GM19239 (cell line): Measurements from ENCODE around the gene LIFR.
"Not testable (repeated sequence)": the region's sequence is repeated elsewhere in the genome, so short reads cannot be mapped to it uniquely, and the experiment has no call there.

Source experiments
- DNase-seq: peaks from one replicate; pipeline ENCODE4 v3.0.0; 2011; ENCODE audit warnings: low spot score; ENCODE audit not compliant: insufficient read length
- FAIRE-seq: peaks from 2 replicates; lab custom pipeline; 2011; peaks lifted over from hg19 to GRCh38; lab: Jason Lieb, UNC

The LIFR gene

DNA sequence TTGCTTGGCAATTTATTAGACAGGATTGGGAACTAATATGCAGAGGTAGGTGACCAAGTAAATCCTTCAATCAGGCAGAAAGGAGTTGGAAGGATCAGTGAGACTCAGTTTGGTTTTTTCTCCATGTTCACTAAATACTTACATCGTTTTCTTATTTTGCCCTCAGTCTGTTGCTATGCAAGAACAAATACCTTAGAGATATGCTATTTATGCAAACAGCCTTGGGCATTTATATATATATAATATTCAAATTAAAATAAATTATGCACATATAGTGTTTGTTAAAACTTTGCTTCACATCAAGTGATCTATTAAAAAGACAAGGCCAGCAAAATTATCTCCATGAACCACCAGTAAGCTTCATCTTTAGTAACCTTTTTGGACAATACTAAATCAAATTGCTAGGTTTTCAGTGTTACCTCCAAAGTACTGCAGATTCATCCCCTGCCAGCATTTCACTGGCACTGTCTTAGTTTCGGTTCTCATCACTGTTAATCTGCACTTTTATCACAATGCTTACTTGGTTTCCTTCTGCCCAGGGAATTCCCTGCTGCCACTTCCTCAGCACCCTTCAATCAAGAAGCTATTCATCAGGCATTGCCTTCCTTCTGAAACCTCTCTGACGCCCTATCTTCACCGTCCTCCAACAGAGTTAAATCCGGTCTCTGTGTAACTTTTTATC lies 26.0 kb upstream of the LIFR start:
- no peak for FAIRE-seq
- no peak for DNase-seq

DNA sequence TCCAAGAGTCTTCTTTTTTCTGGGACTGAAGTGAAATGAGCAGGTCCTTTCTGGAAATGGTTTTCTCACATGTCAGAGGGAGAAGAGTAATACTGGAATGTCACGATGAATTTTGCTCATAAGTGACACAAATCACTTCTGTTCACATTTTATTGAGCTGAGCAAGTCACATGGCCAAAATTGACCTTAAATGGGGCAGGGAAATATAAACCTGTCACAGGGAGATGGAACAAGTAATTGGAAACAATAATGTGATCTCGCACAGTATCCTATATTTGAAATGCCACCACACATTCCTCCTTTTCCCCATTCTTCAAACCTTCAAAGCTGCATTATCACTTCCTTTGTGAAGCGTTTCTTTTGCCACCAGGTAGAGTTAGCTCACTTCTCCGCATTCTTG lies 25.2 kb upstream of the LIFR start:
- FAIRE-seq (no peak), DNase-seq (no peak)

DNA sequence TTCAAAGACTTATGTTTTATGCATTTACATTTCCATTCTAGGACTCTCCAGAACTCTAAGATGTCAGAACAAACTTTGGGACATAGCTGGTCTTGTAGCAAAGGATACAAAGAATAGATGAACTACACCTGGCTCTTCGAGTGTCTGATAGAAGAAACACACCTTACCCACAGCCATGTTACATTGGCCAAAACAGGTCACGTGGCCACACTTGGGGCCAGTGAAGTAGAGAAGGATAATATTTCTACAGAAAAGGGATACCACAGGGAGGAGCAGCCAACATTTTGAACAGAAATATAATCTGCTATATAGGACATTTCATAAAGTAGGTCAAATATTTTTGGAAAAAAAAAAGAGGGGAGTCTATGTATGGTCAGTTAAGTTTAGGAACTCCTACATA lies 22.7 kb upstream of the LIFR start:
- DNase-seq (no peak), FAIRE-seq (no peak)

DNA sequence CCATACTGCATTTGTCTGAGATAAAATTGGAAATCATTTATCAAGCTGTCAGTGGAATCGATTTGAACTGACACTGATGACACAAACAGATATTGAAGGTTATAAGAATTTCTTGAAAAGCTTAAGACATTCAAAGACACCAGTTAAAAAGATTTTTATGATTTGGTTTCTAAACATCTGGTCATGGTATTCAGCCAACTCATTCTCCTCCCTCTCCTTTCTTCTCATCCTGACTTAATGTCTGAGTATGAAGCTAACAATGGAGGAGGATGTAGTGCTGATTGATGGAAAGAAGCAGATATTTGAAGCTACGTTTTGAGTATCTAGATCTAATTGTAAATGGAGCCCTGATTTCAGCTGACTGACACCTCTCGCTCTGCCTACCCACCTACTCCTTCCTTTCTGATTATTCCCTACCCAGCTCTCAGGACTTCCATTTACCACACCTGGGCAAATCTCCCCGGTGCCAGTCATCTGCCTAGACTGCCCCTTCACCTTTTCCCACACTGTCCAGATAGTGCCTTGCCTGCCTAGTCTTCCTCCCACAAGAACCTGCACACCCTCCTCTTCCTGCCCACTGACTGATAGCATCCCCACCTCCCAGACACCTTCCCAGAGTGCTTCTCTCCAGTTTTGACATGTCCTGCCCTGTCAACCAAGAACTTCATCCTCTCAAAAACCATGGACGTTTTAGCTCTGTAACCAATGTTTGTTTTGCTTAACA lies 20.7 kb upstream of the LIFR start:
- no peak for FAIRE-seq
- DNase-seq: no peak

DNA sequence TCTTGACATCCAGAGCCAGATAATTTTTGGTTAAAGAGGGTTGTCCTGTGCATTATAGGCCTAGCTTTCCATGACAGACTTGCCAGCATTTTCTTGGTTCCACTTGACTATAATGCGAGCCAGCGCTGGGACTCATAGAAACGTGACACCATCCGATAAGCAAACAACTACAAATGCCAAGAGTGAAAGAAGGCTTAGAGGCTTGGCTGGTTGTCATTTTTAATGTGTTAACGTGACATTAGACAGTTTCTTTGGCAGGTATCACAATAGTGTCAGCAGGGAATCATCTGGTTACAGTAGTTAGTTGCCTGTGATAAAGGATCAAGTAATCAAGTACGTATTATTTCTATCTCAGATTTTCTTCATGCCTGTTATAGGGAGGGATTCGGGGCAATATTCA lies 20.0 kb upstream of the LIFR start:
- DNase-seq (no peak), FAIRE-seq (no peak)

DNA sequence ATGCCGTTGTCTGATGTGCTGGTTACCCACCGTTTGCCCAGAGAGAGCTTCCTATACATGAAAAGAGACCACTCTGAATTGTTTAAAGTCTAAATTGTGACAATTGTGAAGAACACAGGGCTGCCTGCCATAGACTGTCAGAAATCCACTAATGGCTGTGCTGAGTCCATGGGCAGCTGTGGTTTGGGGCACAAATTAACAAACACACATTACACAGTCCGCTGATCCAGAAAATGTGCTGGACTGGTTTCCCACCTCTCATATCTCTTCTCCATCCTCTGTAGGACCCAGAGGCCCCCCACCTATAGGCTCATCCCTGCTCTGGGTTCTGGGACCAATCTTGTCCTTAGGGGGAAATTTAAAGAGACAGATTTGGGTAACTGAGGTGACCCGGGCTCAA lies 19.0 kb upstream of the LIFR start:
- FAIRE-seq: no peak

DNA sequence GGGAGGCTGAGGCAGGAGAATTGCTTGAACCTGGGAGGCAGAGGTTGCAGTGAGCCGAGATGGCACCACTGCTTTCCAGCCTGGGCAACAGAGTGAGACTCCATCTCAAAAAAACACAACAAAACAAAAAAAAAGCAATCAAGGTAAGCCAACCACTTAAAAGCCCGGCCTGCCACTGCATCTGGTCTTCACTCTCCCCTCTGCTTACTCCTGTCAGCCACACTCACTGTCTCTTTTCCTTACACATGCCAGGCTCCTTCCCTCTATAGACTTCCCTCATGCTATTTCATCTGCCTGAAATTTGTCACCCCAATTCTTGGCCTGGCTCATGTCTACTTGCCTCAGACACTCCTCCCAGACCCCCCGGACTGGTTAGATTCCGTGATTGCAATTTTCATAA lies 17.6 kb upstream of the LIFR start:
- FAIRE-seq (no peak), DNase-seq (no peak)

More for the DNA sequence above, 19.0 kb upstream of the LIFR start:
- DNase-seq: no peak

DNA sequence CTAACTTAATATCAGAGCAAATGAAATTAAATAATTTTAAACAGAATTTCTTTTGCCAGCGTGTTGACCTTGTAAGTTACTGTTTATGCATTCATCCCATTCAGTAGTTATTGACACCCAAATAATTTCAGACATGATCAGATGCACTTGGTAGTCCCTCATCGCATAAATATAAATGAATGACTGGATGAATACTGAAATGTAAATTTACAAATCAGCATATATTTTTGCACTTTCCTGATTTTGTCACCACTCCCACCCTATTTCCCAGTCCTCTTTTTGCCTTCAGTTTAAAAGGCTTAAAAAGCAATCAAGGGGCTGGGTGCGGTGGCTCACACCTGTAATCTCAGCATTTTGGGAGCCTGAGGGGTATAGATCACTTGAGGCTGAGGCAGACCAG lies 17.1 kb upstream of the LIFR start:
- FAIRE-seq (no peak), DNase-seq (no peak)

DNA sequence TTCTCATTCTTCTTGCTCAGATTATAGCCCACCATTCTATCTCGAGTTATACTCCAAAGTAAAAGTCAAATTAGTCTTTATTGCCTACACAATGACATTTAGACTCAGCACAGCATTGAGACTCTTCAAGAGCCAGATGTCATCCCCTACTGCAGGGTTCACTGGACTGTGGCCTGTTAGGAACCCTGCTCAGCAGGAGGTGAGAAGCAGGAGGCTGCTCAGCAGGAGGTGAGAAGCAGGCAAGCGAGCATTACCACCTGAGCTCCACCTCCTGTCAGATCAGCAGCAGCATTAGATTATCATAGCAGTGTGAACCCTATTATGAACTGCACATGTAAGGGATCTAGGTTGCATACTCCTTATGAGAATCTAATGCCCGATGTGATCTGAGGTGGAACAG lies 12.7 kb upstream of the LIFR start:
- DNase-seq: no peak
- FAIRE-seq: no peak

DNA sequence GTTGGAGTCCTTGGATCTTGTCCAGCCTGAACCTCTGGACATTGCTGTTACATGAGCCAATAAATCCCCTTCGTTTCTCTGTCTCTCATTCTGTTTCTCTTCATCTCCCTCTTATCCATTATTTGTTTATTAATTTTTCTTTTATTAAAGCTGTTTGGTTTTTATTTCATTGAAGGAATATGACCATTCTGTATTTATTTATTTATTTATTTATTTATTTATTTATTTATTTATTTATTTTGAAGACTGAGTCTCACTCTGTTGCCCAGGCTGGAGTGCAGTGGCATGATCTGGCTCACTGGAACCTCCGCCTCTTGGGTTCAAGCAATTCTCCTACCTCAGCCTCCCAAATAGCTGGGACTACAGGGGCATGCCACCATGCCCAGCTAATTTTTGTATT lies 10.9 kb upstream of the LIFR start:
- FAIRE-seq, DNase-seq: not testable (repeated sequence)

DNA sequence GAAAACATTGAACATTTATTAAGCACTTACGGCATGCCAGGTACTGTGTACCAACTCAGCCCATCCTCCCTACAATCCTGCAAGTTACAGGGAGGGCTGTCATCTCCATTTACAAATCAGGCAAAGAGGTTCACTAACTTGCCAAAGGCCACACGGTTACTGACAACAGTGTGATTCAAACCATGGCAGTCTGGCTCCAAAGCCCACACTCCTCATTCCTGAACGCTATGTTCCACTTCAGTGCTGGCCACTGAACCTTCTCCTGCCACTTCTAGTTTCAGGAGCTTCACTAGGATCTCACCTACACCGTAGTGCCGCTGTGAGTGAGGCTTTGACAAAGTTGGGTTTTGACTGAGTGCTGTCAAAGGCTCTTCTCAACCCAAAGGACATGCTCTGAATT lies 7.2 kb upstream of the LIFR start:
- DNase-seq (no peak), FAIRE-seq (no peak)

DNA sequence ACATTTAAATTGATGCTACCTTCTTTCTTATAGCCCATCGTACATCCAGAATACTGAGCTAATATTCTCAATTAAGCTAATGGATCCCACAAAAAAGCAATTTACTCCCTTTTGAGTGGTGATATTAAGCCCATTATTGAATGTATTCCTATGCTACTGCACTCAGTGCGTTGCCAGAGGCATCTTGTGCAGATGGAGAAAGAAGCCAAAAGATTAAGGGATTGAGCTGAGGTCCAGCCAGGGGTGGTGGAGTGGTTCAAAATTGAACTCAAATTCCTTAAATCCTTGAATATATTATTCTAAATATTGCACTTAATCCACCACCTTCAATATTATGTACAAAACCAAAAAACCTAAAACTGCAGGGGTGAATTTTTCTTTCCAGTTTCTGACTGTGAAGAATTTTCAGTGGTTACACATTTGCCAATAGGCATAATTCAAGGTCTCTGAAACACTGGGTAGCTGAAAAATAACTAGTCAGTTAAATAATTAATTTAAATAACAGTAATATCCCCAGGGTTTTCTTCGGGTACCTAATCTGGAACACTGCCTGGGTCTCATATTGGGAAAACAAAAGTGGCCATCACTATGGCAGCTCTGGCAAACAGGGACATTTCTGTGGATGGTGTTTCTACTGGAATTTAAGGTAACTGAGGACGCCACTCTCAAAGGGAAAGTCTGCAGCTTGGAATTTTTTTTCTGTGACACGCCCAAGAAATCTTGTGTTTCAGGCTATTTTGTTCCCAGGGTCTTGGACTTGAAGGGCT lies 6.2 kb upstream of the LIFR start:
- FAIRE-seq: no peak
- DNase-seq: no peak

DNA sequence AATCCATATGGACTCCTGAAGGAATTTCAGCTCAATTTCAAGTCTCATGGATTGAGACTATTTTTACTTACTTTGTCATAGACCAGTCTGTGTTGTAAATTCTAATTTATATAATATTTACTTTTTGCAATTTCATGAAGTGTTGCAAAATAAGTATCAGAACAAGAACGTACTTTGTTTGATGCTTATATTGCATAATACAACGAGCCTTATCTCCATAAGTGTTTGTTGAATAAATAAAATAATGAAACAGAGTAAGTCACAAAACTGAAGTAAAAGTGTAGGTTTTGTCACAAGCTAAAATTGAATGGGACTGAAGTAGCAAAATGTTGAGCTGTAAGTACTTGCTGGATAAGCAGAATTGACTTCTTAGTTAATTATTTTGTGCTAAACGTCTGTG lies 3.0 kb upstream of the LIFR start:
- FAIRE-seq: no peak
- no peak for DNase-seq

DNA sequence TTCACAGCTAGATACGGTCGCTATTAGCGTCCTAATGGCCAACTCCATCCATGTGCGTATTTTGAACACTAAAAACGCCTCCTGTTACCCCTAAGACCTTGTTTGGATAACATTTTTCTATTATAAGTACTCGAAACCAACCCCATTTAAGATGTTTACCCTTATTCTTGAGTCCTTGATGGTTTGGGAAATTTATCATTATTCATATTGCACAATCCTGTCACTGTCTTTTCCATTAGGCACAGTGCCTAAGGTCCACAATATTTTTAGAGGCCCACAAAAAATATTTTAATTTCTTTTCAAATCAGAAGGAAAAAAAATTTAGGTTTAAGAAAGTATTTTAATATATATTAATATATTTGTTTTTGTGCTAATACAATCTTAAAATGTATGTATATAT lies 1.3 kb upstream of the LIFR start:
- FAIRE-seq: no peak
- no peak for DNase-seq

DNA sequence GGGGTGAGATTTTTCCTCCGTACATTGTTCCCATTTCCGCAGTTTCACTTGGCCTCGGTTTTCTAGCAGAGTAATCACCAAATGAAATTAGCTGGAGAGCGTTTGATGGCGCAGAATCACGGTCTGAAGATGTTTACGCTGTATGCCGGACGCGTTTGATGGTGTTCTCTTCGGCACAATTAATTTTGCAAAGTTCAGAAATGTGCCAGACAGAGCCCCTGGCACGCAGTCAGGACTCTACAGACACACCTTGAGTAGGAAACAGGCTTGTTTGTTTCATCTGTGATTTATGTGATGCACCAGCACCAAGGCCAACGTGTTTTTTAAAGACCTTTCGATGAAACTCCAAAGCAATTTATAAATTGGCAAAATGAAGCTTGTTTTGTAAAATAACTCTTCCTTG lies 863 bp upstream of the LIFR start:
- FAIRE-seq: no peak
- DNase-seq: no peak

DNA sequence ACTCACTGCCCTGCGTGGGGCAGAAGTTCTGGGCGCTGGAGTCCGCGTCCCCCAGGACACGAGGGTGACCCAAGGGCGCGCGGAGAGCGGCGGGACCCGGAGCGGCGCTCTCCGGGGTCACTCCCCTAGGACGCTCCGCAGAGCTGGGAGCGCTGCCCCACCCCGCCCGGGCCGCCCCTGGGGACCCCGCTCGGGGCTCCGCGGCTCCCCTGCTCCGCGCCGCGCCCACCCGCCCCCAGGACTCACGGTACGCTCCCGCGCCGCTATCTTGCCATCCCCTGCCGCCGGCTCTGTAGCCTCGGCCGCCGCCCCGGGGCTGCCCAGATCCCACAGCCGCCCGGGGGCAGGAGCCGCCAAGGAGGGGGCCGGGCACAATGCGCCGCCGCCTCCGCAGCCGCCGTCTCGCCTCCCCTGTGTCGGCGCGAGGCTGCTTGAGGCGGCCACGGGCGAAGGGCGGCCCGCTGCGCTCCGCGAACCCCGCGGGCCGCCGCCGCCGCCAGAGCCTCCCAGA lies 303 bp downstream of the LIFR start:
- FAIRE-seq: no peak
- peak; percentile 33 for DNase-seq

DNA sequence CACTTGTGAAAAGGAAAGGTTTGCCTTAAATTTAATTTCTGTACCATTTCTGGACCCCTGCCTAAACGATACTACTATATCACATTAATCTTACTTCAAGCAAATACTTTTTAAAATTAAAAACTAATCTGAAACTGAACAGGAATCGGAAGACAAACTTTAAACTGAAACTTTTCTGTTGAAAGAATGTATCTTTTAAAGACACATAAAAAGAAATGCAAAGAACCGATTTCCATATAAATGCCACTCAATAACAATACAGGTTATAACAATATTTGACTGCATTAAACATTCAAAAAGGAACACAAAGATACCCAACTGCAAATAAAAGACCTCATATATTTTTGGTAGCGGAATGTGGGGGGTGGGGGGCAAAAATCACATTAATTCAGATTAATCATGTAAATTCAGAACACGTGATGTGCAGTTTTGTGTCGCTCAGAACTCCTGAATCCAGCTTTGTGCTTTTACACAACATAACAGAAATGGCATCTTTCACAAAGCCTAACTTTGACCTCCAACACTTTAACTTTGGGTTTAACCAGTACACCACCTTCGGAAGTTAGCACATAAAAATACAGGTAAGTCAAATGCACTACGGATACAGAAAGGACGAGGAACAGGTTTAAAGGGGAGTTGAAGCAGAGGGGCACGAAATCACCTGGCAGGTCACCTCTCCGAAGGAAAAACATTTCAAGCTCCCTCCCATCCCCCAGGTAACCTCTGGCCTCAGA lies 925 bp downstream of the LIFR start:
- FAIRE-seq: no peak

DNA sequence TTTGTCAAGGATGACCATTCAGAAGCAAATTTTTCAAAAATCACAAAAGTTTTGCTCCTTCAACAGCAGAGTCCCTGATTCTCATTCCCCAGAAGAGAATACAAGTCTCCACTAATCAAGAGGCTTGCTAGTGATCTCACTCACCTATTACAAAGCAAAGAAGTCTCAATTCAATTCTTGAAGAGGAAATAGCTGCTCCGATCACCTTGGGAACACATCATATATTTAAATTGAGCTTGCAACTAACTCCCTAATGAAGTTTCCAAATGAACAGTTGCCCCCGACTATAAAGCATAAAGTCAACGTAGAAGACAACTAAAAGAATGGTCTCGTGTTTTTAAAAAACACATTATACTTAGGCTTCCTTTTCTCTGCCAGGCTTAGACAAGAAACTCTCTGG lies 1.6 kb downstream of the LIFR start:
- FAIRE-seq: no peak

More for the DNA sequence above, 925 bp downstream of the LIFR start:
- DNase-seq: no peak

DNA sequence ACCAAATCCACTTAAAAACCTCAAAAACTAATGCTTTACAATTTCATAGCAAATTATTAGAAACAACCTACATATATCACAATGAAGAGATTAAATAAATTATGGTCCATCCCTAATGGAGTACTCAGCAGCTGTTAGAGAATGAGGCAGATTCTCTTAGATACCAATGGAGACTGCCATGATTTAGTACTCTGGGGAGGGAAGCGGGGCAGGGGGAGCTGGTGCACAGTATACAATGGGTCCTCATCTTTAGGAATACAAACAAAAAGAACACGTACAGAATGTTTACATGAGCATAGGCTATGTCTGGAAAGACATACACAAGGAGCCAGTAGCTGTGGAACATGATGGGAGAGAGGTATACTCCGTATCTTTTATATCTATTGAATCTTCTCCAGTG lies 2.0 kb downstream of the LIFR start:
- no peak for DNase-seq
- FAIRE-seq: no peak

More for the DNA sequence above, 1.6 kb downstream of the LIFR start:
- DNase-seq: no peak

DNA sequence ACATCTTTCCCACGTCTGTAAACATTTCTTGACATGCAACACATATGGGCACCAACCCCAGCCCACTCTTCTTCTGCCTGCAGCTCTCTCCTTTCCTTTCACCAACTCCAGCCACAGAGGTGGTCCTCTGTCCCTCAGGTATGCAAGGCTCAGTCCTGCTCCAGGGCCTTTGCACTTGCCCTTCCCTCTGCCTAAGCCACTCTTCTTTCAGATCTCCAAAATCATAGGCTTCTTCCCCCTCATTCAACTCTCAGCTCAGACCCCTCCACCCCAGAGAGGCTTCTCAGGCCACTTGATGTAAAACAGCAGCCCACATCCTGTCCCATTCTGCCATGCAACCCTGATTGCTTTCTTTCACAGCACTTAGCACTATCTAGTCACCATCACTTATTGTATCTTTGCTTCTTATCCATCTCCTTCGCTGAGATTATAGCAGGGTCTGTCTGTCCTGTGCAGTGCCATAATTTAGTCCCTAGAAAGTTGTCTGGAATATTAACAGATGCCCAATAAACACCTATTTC lies 3.4 kb downstream of the LIFR start:
- FAIRE-seq (no peak), DNase-seq (no peak)
